ENCODE results near the gene HAPLN3. TPM values are rescaled to one million over a fixed set of nuclear protein-coding genes. Genes with fewer than 3 reads are reported as not detected.

HAPLN3 gene
- total and polyA plus RNA-seq, 2 donors (not counting 3 experiments of a cell fraction or from before 2014, with no cell fraction given) = 57.6 to 130 TPM

DNA sequence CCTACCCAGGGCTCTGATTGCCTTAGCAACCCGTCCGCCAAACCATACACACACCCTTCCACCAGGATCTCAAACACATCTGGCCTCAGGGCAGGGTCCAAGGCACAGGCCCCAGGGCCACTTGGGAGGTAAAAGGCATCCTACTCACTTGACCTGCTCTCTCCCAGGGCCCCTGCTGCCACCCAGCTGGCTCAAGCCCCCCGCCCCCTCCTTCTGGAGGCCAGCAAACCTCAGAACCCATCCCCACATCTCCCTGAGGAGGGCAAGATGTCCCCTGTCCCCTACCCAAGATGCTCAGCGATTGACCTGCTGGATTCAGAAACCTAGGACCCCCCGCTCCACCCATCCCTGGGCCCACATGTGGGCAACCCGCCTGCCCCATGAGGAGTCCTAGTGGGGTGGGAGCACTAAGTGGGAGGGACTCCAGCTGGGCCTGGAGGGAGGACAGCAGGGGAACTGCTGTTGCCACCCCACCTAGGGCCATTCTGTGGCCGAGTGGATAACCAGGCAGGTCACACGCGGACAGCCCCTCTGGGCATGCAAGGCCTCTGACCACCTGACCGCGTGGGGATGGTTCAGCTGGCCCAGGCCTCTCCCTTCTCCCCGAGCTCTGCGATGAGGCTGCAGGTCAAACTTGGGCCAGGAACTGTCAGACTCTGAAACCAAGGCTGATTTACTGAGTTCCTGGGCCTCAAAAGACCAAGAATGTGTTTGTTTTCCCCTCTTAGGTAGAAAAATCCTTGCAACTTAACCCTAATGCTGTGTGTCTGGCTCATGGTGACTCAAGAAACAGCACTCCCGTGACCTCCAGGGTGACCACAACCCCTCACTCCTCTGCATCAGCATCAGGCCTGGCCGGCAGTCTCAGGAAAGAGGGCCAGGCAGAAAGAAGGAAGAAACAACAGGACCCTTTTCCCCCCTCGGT is 13.6 kb upstream of the HAPLN3 start:
- Histone ChIP-seq H3K4me2 (ENCODE audit: insufficient read depth, low read length) (no peak overlapping the region), H3K79me2 (ENCODE audit: control insufficient read depth, insufficient read depth, low read length) (no peaks in the 10 kb centered on the region), H3K9ac (replicated peaks; ENCODE audit: extremely low read depth, insufficient read depth, low read length) (no peak overlapping the region), H3K27ac (ENCODE audit: insufficient read depth, low read depth, low read length) (no peak overlapping the region), H3K4me1 (ENCODE audit: control insufficient read depth, extremely low read depth, insufficient read depth, low read length) (peaks cover 12% of the 10 kb centered on the region), H3K27me3 (ENCODE audit: control insufficient read depth in 2 of 2, insufficient read depth in 2 of 2, low read length in 2 of 2) (no peaks in the 10 kb centered on the region), H3K9me1 (replicated peaks; ENCODE audit: control insufficient read depth, extremely low read depth, insufficient read depth, low read length) (no peaks in the 10 kb centered on the region), H3K9me3 (replicated peaks; ENCODE audit: control insufficient read depth, insufficient read depth, low read length) (no peaks in the 10 kb centered on the region), H3K36me3 (ENCODE audit: control insufficient read depth in 2 of 2, extremely low read depth in 1 of 2, insufficient read depth in 2 of 2, low read length in 2 of 2) (no peaks in the 10 kb centered on the region), H3K4me3 (replicated peaks in 1 of 3; ENCODE audit: insufficient read depth in 1 of 3, low read depth in 1 of 3, low read length in 3 of 3) (no peak overlapping the region), H4K20me1 (replicated peaks; ENCODE audit: control insufficient read depth, extremely low read depth, insufficient read depth, low read length) (no peaks in the 10 kb centered on the region), H2AFZ (ENCODE audit: low read depth, low read length) (no peak overlapping the region)
- intact Hi-C loops (cut with micrococcal nuclease) (no loop called here), dilution Hi-C loops (cut with MboI; ENCODE audit: extremely low pct_ligation_motif_present, low sequenced_read_pairs) (no loop called here)
- BruUV-seq (replicated peaks) = no TSS peak
- DNase-seq (ENCODE audit: low read depth, low spot score) (no peak), FAIRE-seq (no peak)
- POLR2A ChIA-PET = interaction anchor here (0.6 kb wide), 1 partner anchor 11 kb away, joined by 3 read pairs; no protein-coding TSS in a partner anchor
- CTCF ChIA-PET = interaction anchor here (1.0 kb wide), 1 partner anchor 15 kb away, joined by 3 read pairs; no protein-coding TSS in a partner anchor
- TF ChIP-seq JUN (IDR thresholded peaks at IDR 0.05; ENCODE audit: borderline replicate concordance, insufficient read depth, insufficient read length, low read depth) = no peak
- TF ChIP-seq POLR2A (IDR thresholded peaks at IDR 0.05; ENCODE audit: low read depth, low read length) = no peak

DNA sequence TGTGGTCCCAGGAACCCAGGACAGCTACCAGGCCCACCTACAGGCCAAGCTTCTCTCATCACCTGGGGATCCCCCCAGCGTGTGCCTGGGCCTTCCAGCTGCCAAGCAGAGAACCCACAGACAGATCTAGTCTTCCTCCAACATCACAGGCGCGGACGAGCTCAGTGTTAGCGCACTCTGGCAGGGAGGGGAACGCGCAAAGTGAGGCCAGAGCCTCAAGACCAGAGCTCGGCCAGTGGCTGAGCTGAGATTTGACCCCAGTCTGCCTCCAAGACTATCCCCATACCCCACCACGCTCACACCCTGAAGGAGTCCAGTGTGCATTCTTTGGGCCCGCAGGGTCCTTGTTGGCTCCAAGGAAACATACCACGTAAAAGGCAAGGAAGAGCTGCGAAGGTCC is 12.8 kb upstream of the HAPLN3 start:
- Histone ChIP-seq H3K79me2 (ENCODE audit: control insufficient read depth, insufficient read depth, low read length) (no peaks in the 10 kb centered on the region), H3K36me3 (ENCODE audit: control insufficient read depth in 2 of 2, extremely low read depth in 1 of 2, insufficient read depth in 2 of 2, low read length in 2 of 2) (no peaks in the 10 kb centered on the region), H3K27me3 (ENCODE audit: control insufficient read depth in 2 of 2, insufficient read depth in 2 of 2, low read length in 2 of 2) (no peaks in the 10 kb centered on the region), H3K9me3 (replicated peaks; ENCODE audit: control insufficient read depth, insufficient read depth, low read length) (no peaks in the 10 kb centered on the region), H3K4me2 (ENCODE audit: insufficient read depth, low read length) (no peak overlapping the region), H3K9ac (replicated peaks; ENCODE audit: extremely low read depth, insufficient read depth, low read length) (no peak overlapping the region), H3K4me1 (ENCODE audit: control insufficient read depth, extremely low read depth, insufficient read depth, low read length) (peaks cover 8% of the 10 kb centered on the region), H3K27ac (ENCODE audit: insufficient read depth, low read depth, low read length) (no peak overlapping the region), H3K9me1 (replicated peaks; ENCODE audit: control insufficient read depth, extremely low read depth, insufficient read depth, low read length) (no peaks in the 10 kb centered on the region), H2AFZ (ENCODE audit: low read depth, low read length) (no peak overlapping the region), H3K4me3 (replicated peaks in 1 of 3; ENCODE audit: insufficient read depth in 1 of 3, low read depth in 1 of 3, low read length in 3 of 3) (no peak overlapping the region), H4K20me1 (replicated peaks; ENCODE audit: control insufficient read depth, extremely low read depth, insufficient read depth, low read length) (no peaks in the 10 kb centered on the region)
- no peak for DNase-seq (ENCODE audit: low read depth, low spot score)
- no peak for FAIRE-seq
- no TSS peak for BruUV-seq (replicated peaks)
- intact Hi-C loops (cut with micrococcal nuclease) (no loop called here), dilution Hi-C loops (cut with MboI; ENCODE audit: extremely low pct_ligation_motif_present, low sequenced_read_pairs) (no loop called here)
- ChIA-PET POLR2A (interaction anchor here (0.6 kb wide), 1 partner anchor 10 kb away, joined by 3 read pairs; no protein-coding TSS in a partner anchor), CTCF (interaction anchor here (1.0 kb wide), 3 partner anchors 14 to 284 kb away, joined by 3 read pairs; no protein-coding TSS in a partner anchor)
- TF ChIP-seq MYC (IDR thresholded peaks at IDR 0.05; ENCODE audit: low read depth, low read length) = no peak
- TF ChIP-seq POLR2A (IDR thresholded peaks at IDR 0.05; ENCODE audit: low read depth, low read length) = no peak
- TF ChIP-seq EZH2 (IDR thresholded peaks at IDR 0.05; ENCODE audit: borderline replicate concordance, low read depth, low read length, severe bottlenecking) = no peak
- no peak for TF ChIP-seq JUN (IDR thresholded peaks at IDR 0.05; ENCODE audit: borderline replicate concordance, insufficient read depth, insufficient read length, low read depth)
- no peak for TF ChIP-seq FOS (IDR thresholded peaks at IDR 0.05; ENCODE audit: borderline replicate concordance, insufficient read depth, low read length)
- no peak for TF ChIP-seq GATA2 (IDR thresholded peaks at IDR 0.05; ENCODE audit: insufficient read depth, insufficient read length, low read depth, low read length)
- TF ChIP-seq POLR2AphosphoS5 (IDR thresholded peaks at IDR 0.05; ENCODE audit: insufficient read depth, low read depth, low read length) = no peak
- TF ChIP-seq, protein P1, sequence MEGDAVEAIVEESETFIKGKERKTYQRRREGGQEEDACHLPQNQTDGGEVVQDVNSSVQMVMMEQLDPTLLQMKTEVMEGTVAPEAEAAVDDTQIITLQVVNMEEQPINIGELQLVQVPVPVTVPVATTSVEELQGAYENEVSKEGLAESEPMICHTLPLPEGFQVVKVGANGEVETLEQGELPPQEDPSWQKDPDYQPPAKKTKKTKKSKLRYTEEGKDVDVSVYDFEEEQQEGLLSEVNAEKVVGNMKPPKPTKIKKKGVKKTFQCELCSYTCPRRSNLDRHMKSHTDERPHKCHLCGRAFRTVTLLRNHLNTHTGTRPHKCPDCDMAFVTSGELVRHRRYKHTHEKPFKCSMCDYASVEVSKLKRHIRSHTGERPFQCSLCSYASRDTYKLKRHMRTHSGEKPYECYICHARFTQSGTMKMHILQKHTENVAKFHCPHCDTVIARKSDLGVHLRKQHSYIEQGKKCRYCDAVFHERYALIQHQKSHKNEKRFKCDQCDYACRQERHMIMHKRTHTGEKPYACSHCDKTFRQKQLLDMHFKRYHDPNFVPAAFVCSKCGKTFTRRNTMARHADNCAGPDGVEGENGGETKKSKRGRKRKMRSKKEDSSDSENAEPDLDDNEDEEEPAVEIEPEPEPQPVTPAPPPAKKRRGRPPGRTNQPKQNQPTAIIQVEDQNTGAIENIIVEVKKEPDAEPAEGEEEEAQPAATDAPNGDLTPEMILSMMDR (IDR thresholded peaks at IDR 0.05; ENCODE audit: extremely low read depth in 1 of 2, insufficient read depth in 1 of 2, low read depth in 1 of 2, low read length in 2 of 2) = no peak
- TF ChIP-seq, protein P2, sequence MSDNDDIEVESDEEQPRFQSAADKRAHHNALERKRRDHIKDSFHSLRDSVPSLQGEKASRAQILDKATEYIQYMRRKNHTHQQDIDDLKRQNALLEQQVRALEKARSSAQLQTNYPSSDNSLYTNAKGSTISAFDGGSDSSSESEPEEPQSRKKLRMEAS (IDR thresholded peaks at IDR 0.05; ENCODE audit: insufficient read depth, insufficient read length) = no peak
